G401 (cell line): Measurements from ENCODE around the gene CENPT. TPM values are rescaled to one million over a fixed set of nuclear protein-coding genes. Genes with fewer than 3 reads are reported as not detected.

Experiments
- DNase-seq: peaks from one replicate; pipeline ENCODE4 v3.0.0-alpha.2; 2015; ENCODE audit warnings: low spot score
- in situ Hi-C: cut with HindIII; loops from 2 replicates; pipeline ENCODE4 v1.10.0; 2016; ENCODE audit warnings: low sequenced_read_pairs, mixed read lengths
- total RNA-seq: library from RNA; depleted of rRNA; stranded (reverse); fragments of >200 nt; shearing (Covaris generic); gene quantifications from 2 replicates; pipeline ENCODE4 v1.2.3, GENCODE V29; 2014

CENPT gene
- total RNA-seq, 1 experiment from 2014 or later: 27.6 TPM

DNA sequence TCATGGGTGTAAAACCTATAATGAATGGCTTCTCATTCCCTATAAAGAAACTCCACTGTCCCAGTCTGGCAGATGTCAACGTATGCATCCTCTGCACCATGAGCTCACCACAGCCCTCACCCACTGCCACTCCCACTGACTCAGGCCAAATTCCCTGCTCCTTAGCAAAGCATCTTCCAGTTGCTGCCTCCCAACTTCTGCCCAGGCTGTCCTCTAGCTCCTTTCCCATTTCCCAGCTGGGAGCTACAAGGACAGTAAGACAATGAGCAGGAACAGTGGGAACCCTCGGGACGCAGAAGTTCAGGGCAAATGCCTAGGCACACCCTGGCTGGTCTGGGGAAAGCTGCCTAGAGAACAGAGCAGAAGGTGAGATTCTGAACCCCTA lies 14.5 kb downstream of the CENPT start:
- in situ Hi-C loops: no loop called here

DNA sequence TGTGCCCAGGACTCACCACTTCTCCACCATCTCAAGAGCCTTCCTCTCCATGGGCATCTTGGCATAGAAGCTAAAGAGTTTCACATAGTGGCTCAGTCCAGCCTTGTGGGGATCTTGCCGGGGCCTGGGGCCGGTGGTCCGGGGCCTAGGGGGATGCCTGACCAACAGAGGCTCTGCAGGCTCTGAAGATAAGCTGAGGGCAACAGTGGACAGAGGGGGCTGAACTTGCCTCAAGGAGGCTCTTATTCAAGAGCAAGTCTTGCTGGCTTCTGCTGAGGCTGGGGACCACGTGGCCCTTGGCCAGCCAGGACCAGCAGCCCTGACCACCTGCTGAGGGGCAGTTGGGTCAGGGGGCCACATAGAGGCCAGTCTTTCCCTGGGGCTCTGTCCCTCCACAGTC lies 18.8 kb downstream of the CENPT start:
- no peak for DNase-seq
- in situ Hi-C loops: no loop called here

More for the DNA sequence above, 14.5 kb downstream of the CENPT start:
- DNase-seq: no peak

DNA sequence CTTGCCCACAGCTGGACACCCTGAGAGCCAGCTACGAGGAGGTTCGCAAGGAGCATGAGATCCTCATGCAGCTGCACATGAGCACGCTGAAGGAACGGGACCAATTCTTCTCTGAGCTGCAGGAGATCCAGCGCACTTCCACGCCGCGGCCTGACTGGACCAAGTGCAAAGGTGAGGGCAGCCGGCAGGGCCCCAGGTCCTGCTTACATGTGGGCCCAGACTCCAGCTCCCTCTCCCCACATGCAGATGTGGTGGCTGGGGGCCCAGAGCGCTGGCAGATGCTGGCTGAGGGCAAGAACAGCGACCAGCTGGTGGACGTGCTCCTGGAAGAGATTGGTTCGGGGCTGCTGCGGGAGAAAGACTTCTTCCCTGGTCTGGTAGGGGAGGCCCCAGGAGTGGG lies 21.6 kb downstream of the CENPT start:
- in situ Hi-C loops: no loop called here
- DNase-seq: no peak

DNA sequence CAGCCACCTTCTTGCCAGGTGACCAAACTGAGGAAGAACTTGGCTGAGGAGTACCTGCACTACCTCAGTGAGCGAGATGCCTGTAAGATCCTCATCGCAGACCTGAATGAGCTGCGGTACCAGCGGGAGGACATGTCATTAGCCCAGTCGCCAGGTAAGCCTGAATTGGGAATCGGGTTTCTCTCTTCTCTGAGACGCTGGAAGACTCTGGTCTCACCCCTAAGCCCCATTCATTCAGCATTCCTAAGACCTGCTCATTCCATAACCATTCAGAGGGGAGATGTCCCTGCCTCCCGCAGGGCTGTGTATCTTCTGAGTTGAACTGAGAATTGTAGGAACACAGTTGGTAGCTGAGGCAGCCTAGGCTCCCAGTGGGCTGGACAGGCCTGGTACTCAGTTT lies 22.4 kb downstream of the CENPT start:
- in situ Hi-C loops: no loop called here
- no peak for DNase-seq

DNA sequence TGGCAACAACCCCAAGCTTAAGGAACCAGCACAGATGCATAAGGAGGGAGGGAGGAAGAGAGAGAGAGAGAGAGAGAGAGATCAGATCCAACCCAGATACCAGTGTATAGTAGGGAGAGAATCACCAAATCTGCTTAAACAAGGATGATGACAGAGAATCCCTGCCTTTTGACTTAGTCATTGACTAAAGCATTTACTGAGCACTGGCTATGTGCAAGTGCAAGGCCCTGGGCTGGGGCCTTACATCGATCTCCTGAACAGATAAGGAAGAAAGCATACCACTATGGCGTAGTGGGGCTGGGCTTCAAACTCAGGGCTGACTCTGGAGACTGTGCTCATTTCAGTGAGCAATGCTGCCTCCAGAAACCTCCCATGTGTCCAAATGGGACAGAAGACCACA lies 25.0 kb downstream of the CENPT start:
- in situ Hi-C loops: loop anchor here (5.0 kb wide), 3 partner anchors 55 to 105 kb away; partner anchors contain the start of gene GFOD2

DNA sequence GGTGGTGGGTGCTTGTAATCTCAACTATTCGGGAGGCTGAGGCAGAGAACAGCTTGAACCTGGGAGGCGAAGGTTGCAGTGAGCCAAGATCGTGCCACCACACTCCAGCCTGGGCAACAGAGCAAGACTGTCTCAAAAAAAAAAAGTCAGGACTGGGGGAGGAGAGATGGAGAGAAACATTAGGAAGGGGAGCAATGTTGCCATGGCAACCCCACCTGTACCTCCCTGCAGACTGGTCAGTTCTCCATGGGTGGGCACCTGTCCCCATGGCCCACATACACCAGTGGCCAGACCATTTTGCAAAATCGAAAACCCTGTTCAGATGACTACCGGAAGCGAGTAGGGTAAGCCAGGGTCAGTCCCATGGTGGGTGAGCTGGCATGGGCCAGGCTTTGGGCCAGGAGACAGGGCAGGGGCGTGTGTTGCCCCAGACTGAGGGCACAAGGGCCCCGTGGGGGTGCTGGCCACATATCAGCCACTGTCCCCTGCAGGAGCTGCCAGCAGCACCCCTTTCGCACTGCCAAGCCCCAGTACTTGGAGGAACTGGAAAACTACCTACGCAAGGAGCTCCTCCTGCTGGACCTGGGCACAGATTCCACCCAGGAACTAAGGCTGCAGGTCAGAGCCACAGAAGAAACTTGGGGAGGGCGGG lies 26.8 kb downstream of the CENPT start:
- no peak for DNase-seq
- in situ Hi-C loops: loop anchor here (5.0 kb wide), 3 partner anchors 57 to 103 kb away; partner anchors contain the start of gene GFOD2

More for the DNA sequence above, 25.0 kb downstream of the CENPT start:
- DNase-seq: no peak

DNA sequence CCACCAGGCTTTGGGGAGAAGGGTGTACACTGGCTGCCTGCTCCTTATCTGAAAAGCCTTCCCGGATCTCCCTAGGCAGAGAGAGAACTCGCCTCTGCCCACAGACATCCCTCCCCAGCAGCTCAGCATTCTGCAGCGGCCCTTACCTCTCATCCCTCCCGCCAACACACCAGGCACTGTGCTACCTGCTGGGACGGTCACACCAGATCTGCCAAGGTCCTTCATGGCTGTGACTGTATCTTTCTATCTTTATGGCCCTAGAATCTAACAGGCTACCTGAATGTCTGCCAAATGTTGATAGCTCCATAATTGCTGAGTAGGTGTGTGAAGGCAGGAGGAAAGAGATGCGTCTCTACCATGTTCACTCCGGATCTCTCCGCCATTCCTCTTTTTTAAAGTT lies 32.9 kb downstream of the CENPT start:
- in situ Hi-C loops: no loop called here
- no peak for DNase-seq

GRCh38 chr16:67811899-67812298 lies 35.6 kb downstream of the CENPT start:
- DNase-seq: no peak
- in situ Hi-C loops: no loop called here

- in situ Hi-C loops: no loop called here
- no peak for DNase-seq
These were observed 40.3 kb downstream of the CENPT start for GRCh38 chr16:67807148-67807682.

DNA sequence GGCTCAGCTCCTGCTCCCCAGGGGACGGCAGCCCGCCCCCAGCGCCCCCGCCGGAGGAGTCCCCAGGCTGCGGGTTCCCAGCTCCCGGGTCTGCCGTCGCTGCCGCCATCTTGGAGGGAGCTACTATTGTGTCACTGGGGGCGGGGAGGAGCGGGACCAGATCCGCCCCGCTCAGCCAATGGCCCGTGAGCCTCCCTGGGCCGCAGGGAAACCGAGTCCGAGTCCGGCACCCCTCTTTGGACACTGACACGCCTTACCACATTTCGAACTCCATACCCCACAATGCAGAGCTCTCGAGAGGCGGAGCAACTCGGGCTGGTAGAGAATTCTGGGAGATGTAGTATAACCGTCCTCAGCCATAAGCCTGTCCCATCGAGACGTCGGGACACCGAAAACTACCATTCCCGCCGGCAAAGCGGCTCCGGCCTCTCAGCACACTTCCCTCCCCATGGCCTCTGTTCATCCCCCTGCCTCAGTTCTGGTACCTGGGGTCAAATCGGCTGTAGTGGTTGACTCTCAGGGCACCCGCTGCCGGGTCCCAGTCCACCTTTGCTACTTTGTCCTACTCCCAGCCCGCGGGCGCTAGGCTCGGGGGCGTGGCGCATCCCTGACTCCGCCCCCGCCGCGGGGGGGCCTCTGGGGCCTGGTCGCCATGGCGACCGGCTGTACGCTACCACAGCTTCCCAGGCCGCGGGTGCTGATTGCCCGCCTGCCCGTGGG lies 40.9 kb downstream of the CENPT start, which contains the start of the genes RANBP10 and TSNAXIP1:
RANBP10 (minus strand) TSS at position 133 of the 720 bp plus-strand sequence; CDS start at position 109, 24 bp downstream.
TSNAXIP1 (plus strand) TSS at position 462 of the 720 bp plus-strand sequence. CDS start 261 bp downstream, outside the sequence.
- in situ Hi-C loops: no loop called here
- DNase-seq: peak; percentile 100

GRCh38 chr16:67805718-67806427 lies 41.6 kb downstream of the CENPT start:
- DNase-seq: no peak
- in situ Hi-C loops: no loop called here

DNA sequence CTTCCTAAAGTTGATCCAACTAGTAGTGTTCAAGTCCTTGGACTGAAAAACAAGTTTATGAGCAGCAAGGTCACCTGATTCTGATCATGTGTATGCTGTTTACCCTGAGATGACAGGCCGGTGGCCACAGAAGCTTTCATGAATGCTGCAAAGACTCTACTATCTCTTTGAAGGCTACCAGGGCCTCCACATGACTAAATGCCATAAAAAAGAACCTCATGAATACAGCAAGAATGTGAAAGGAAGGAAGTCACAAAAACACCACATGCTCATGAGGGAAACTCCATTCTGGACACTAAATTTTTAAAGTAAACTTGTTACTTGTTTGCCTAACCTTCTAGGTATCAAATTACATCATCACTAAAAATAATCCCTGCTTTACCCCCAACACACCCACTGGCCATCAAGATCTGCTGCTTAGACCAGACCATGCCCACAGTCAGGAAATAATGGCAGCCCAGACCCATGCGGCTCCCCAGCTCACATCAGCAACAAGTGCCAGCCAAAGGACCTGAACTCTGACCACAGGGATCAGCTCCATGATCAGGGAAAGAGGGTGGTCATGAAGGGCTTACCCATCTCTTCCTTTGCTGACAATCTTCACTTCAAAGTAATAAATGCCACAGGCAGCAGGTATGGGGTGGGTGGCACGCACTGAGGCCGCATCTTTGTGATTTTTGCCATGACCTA lies 42.5 kb downstream of the CENPT start:
- DNase-seq: no peak
- in situ Hi-C loops: no loop called here

- in situ Hi-C loops: no loop called here
- no peak for DNase-seq
These were observed 43.6 kb downstream of the CENPT start for GRCh38 chr16:67803894-67804293.

GRCh38 chr16:67801883-67802282 lies 45.6 kb downstream of the CENPT start:
- in situ Hi-C loops: no loop called here

GRCh38 chr16:67801241-67801640 lies 46.3 kb downstream of the CENPT start:
- no peak for DNase-seq
- in situ Hi-C loops: no loop called here

More at GRCh38 chr16:67801883-67802282, 45.6 kb downstream of the CENPT start:
- DNase-seq: no peak

- in situ Hi-C loops: no loop called here
These were observed 47.1 kb downstream of the CENPT start for GRCh38 chr16:67800338-67800926.

DNA sequence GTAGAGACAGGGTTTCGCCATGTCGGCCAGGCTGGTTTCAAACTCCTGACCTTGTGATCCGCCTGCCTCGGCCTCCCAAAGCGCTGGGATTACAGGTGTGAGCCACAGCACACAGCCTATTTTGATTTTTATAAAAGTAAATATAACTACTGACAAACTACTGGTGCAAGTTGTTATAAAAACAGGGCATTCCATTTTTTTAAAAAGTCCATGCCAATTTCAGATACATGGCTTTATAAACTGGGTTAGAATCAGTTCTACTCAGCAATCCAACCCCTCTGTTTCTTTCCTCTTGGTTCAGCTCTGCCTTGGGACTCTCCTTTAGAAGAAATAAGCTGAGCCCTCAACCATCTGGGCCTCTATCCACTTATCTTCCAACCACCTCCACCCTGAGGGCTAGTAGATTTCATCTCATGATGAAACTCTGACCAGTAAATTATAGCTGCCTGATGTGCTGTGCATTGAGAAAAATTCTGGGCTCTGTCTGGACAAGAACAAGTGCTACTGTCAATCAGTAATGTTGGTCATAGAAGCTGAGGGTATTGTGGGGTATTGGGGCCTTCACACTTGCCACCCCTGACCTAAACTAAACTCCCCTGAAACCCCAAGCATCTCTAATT lies 51.3 kb downstream of the CENPT start:
- in situ Hi-C loops: no loop called here

More at GRCh38 chr16:67800338-67800926, 47.1 kb downstream of the CENPT start:
- DNase-seq: no peak

DNA sequence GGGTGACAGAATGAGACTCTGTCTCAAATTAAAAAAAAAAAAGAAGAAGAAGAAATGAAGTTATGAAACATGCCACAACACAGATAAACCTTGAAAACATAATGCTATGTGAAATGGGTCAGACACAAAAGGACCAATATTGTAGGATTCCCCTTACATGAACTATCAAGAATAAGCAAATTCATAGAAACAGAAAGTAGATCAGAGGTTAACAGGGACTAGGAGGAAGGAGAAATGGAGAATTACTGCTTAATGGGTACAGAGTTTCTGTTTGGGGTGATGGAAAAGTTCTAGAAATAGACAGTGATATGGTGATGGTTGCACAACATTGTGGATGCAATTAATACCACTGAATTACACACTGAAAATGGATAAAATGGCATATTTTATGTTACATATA lies 57.4 kb downstream of the CENPT start:
- in situ Hi-C loops: no loop called here
- DNase-seq: no peak

More for the DNA sequence above, 51.3 kb downstream of the CENPT start:
- no peak for DNase-seq
